OCI-LY1 (cell line): ENCODE measurements around the gene LRRC59.

ENCODE experiments used
- H2AFZ ChIP-seq: fragments of 200-600 bp; sonication (generic), shearing (Covaris generic); 2 replicates; pipeline ENCODE4 v1.6.0; 2014; ENCODE audit warnings: antibody characterized with exemption, mild to moderate bottlenecking, low read length
- H3F3A ChIP-seq: fragments of 200-600 bp; sonication (generic), shearing (Covaris generic); 2 replicates; pipeline ENCODE4 v1.6.0; 2014; ENCODE audit warnings: mild to moderate bottlenecking, antibody characterized with exemption, low read length, moderate library complexity; ENCODE audit not compliant: insufficient read depth
- H3K27ac ChIP-seq: fragments of 200-600 bp; sonication (generic); 2 replicates; pipeline ENCODE4 v1.5.1; 2014; ENCODE audit warnings: low read length, mixed run types, mild to moderate bottlenecking, low read depth; ENCODE audit not compliant: poor library complexity, severe bottlenecking
- H3K27me3 ChIP-seq: fragments of 200-600 bp; sonication (generic); 2 replicates; pipeline ENCODE4 v1.6.0; 2014; ENCODE audit warnings: antibody characterized with exemption, mild to moderate bottlenecking, low read length, moderate library complexity; ENCODE audit not compliant: insufficient read depth
- H3K36me3 ChIP-seq: fragments of 200-600 bp; sonication (generic); 2 replicates; pipeline ENCODE4 v1.6.1; 2014; ENCODE audit warnings: mild to moderate bottlenecking, antibody characterized with exemption, low read length, moderate library complexity, mixed read lengths; ENCODE audit not compliant: insufficient read depth
- H3K4me1 ChIP-seq: fragments of 200-600 bp; sonication (generic); 2 replicates; pipeline ENCODE4 v1.5.1; 2014; ENCODE audit warnings: mild to moderate bottlenecking, low read length, moderate library complexity; ENCODE audit not compliant: insufficient read depth, severe bottlenecking
- H3K4me2 ChIP-seq: fragments of 200-600 bp; sonication (generic), shearing (Covaris generic); 2 replicates; pipeline ENCODE4 v1.6.1; 2014; ENCODE audit warnings: low read length
- H3K4me3 ChIP-seq: fragments of 200-600 bp; sonication (generic); 2 replicates; pipeline ENCODE4 v1.5.1; 2014; ENCODE audit warnings: low read length, low read depth, mild to moderate bottlenecking, mixed read lengths; ENCODE audit not compliant: poor library complexity, severe bottlenecking
- H3K79me2 ChIP-seq: fragments of 200-600 bp; shearing (Covaris generic); 2 replicates; pipeline ENCODE4 v1.6.1; 2016; ENCODE audit warnings: mixed run types, low read length, mixed read lengths; ENCODE audit not compliant: insufficient read depth
- H3K9ac ChIP-seq: fragments of 200-600 bp; sonication (generic), shearing (Covaris generic); 2 replicates; pipeline ENCODE4 v1.6.1; 2014; ENCODE audit warnings: mild to moderate bottlenecking, low read length, mixed read lengths
- H3K9me2 ChIP-seq: fragments of 200-600 bp; sonication (generic), shearing (Covaris generic); 2 replicates; pipeline ENCODE4 v1.6.1; 2014; ENCODE audit warnings: low read depth, mild to moderate bottlenecking, low read length, mixed read lengths
- H3K9me3 ChIP-seq: fragments of 200-600 bp; shearing (Covaris generic); 2 replicates; pipeline ENCODE4 v1.6.1; 2014; ENCODE audit warnings: low read length, mixed read lengths
- H4K20me1 ChIP-seq: fragments of 200-600 bp; sonication (generic), shearing (Covaris generic); 2 replicates; pipeline ENCODE4 v1.6.0; 2016; ENCODE audit warnings: mild to moderate bottlenecking, low read length; ENCODE audit not compliant: insufficient read depth
- EZH2 ChIP-seq: fragments of 200-600 bp; sonication (generic), shearing (Covaris generic); IDR thresholded peaks from 2 replicates; pipeline ENCODE4 v1.8.0; 2017; ENCODE audit warnings: borderline replicate concordance, mixed run types, mild to moderate bottlenecking, antibody characterized with exemption, low read length, moderate library complexity, mixed read lengths
- TF ChIP-seq, protein P1 (sequence below): fragments of 200-600 bp; sonication (generic), shearing (Covaris generic); IDR thresholded peaks from 2 replicates; pipeline ENCODE4 v1.5.1; 2017; ENCODE audit warnings: mild to moderate bottlenecking, antibody characterized with exemption, low read length, moderate library complexity, mixed read lengths

The LRRC59 gene

DNA sequence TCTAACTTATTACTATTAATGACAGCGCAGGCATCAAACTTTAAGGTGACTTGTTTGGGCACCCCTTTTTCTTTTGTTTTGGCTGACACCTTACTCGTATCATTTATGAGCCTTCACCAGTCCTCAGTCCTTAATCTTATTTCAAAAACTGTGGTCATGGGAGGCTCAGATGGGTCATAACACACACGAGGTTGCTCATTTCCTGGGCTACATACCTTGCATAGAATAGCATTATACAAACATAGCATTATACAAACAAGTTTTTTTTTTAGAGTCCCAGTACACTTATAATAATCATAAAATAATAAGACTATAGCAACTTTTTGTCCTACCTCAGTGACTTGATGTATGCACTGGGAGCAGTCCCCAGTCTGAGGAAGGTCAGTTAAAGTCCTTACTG, 17.5 kb upstream of the LRRC59 start:
- H3K4me1 ChIP-seq: no peaks in the 10 kb centered on the region
- no peaks in the 10 kb centered on the region for H3K79me2 ChIP-seq
- TF ChIP-seq, protein P1, sequence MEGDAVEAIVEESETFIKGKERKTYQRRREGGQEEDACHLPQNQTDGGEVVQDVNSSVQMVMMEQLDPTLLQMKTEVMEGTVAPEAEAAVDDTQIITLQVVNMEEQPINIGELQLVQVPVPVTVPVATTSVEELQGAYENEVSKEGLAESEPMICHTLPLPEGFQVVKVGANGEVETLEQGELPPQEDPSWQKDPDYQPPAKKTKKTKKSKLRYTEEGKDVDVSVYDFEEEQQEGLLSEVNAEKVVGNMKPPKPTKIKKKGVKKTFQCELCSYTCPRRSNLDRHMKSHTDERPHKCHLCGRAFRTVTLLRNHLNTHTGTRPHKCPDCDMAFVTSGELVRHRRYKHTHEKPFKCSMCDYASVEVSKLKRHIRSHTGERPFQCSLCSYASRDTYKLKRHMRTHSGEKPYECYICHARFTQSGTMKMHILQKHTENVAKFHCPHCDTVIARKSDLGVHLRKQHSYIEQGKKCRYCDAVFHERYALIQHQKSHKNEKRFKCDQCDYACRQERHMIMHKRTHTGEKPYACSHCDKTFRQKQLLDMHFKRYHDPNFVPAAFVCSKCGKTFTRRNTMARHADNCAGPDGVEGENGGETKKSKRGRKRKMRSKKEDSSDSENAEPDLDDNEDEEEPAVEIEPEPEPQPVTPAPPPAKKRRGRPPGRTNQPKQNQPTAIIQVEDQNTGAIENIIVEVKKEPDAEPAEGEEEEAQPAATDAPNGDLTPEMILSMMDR: no peak
- no peak for TF ChIP-seq EZH2
- no peaks in the 10 kb centered on the region for H3K36me3 ChIP-seq
- H3K9me3 ChIP-seq: no peaks in the 10 kb centered on the region
- H2AFZ ChIP-seq: no peak overlapping the region
- H3K9ac ChIP-seq: no peak overlapping the region
- no peak overlapping the region for H3K27ac ChIP-seq
- H3K27me3 ChIP-seq: no peaks in the 10 kb centered on the region
- H3F3A ChIP-seq: no peaks in the 10 kb centered on the region
- H3K9me2 ChIP-seq: no peaks in the 10 kb centered on the region
- H3K4me2 ChIP-seq: no peak overlapping the region
- no peaks in the 10 kb centered on the region for H4K20me1 ChIP-seq
- no peak overlapping the region for H3K4me3 ChIP-seq

DNA sequence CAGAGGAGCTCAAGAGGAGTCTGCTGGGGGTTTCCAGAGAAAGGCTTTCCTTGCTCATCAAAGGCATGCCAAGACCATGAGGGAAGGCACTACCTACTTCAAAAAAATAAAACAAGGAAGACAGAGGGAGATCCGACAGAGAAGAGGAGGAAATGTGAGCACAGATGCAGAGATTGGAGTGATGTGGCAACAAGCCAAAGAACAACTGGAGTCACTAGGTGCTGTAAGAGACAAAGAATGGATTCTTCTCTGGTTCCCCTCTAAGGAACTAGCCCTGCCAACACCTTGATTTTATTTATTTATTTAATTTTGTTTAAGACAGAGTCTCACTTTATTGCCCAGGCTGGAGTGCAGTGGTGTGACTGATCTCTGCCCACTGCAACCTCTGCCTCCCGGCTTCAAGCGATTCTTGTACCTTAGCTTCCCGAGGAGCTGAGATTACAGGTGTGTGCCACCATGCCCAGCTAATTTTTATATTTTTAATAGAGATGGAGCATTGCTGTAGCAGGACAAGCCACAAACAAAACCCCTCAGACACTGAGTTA, 14.9 kb upstream of the LRRC59 start:
- no peak overlapping the region for H2AFZ ChIP-seq
- no peaks in the 10 kb centered on the region for H3K79me2 ChIP-seq
- no peaks in the 10 kb centered on the region for H3K27me3 ChIP-seq
- no peaks in the 10 kb centered on the region for H3K4me1 ChIP-seq
- H3K27ac ChIP-seq: no peak overlapping the region
- H4K20me1 ChIP-seq: no peaks in the 10 kb centered on the region
- H3F3A ChIP-seq: no peaks in the 10 kb centered on the region
- TF ChIP-seq, protein P1: no peak
- TF ChIP-seq EZH2: no peak
- H3K9me2 ChIP-seq: no peaks in the 10 kb centered on the region
- no peaks in the 10 kb centered on the region for H3K9me3 ChIP-seq
- H3K4me2 ChIP-seq: no peak overlapping the region
- no peaks in the 10 kb centered on the region for H3K36me3 ChIP-seq
- H3K9ac ChIP-seq: no peak overlapping the region
- H3K4me3 ChIP-seq: no peak overlapping the region

DNA sequence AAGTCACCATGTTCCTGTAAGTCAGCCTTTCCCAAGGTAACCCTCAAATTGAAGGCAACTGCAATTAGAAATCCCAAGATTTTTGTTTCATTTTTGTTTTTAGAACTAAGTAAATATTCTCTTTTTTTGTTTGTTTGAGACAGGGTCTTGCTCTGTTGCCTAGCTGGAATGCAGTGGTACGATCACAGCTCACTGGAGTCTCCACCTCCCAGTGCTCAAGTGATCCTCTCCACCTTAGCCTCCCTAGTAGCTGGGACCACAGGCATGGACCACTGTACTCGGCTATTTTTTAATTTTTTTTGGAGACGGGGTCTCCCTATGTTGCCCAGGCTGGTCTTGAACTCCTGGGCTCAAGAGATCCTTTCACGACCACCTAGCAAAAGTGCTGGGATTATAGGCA, 10.6 kb upstream of the LRRC59 start:
- Histone ChIP-seq H3K4me1 (no peaks in the 10 kb centered on the region), H3F3A (no peaks in the 10 kb centered on the region), H3K4me3 (no peak overlapping the region), H3K9me3 (no peaks in the 10 kb centered on the region), H4K20me1 (no peaks in the 10 kb centered on the region), H3K27me3 (no peaks in the 10 kb centered on the region), H3K9me2 (no peaks in the 10 kb centered on the region), H3K4me2 (no peak overlapping the region), H3K36me3 (no peaks in the 10 kb centered on the region), H3K9ac (no peak overlapping the region), H3K79me2 (no peaks in the 10 kb centered on the region), H2AFZ (no peak overlapping the region), H3K27ac (no peak overlapping the region)
- no peak for TF ChIP-seq EZH2
- TF ChIP-seq, protein P1: no peak
